ENCODE results near the gene TCN2.
"Not testable (repeated sequence)": the region's sequence is repeated elsewhere in the genome, so short reads cannot be mapped to it uniquely, and the experiment has no call there.

Gene TCN2

GRCh38 chr22:30667494-30668385, 60.8 kb downstream of the TCN2 start, which contains the start of gene DUSP18:
Gene DUSP18, minus strand, starts transcription at chr22:30667875. Its CDS starts 3,872 bp downstream, at chr22:30664003.
- peak within 1 kb of the TSS; percentile 67 for H3K4me3 ChIP-seq (ENCODE audit: low read length)
- DNase-seq (ENCODE audit: low read depth, low spot score): peak; percentile 68

- peak overlapping the region; percentile 67 for H3K4me3 ChIP-seq (ENCODE audit: low read length)
- no peak for DNase-seq (ENCODE audit: low read depth, low spot score)
Observed at GRCh38 chr22:30668386-30668710, 61.4 kb downstream of the TCN2 start.

GRCh38 chr22:30671071-30671470, 64.1 kb downstream of the TCN2 start:
- DNase-seq (ENCODE audit: low read depth, low spot score): no peak
- H3K4me3 ChIP-seq (ENCODE audit: low read length): no peak overlapping the region

- DNase-seq (ENCODE audit: low read depth, low spot score): no peak
- H3K4me3 ChIP-seq (ENCODE audit: low read length): no peak overlapping the region
Observed at GRCh38 chr22:30673136-30673535, 66.2 kb downstream of the TCN2 start.

- DNase-seq (ENCODE audit: low read depth, low spot score): no peak
- H3K4me3 ChIP-seq (ENCODE audit: low read length): no peak overlapping the region
Observed at GRCh38 chr22:30674482-30674881, 67.5 kb downstream of the TCN2 start.

- DNase-seq (ENCODE audit: low read depth, low spot score): peak; percentile 54
- no peak overlapping the region for H3K4me3 ChIP-seq (ENCODE audit: low read length)
Observed at GRCh38 chr22:30675436-30675835, 68.5 kb downstream of the TCN2 start.

GRCh38 chr22:30676565-30676964, 69.6 kb downstream of the TCN2 start:
- not testable (repeated sequence) for H3K4me3 ChIP-seq (ENCODE audit: low read length); DNase-seq (ENCODE audit: low read depth, low spot score)
